Frontal cortex (tissue), 4 donors: Measurements from ENCODE around the gene PDE4C. TPM values are rescaled to one million over a fixed set of nuclear protein-coding genes. Genes with fewer than 3 reads are reported as not detected.
A peak's percentile ranks its signal among the peaks of the same experiment; 100 is the strongest.

Experiments used
- DNase-seq, 2 donors: peaks; one replicate each; pipeline ENCODE4 v3.0.0; 2012; ENCODE audit warnings: low spot score in 2 of 2
- FAIRE-seq: peaks from 2 replicates; lab custom pipeline; 2012; peaks lifted over from hg19 to GRCh38; lab: Jason Lieb, UNC
- total RNA-seq: library from RNA; depleted of rRNA; stranded (reverse); fragments of >200 nt; gene quantifications from one replicate; pipeline ENCODE4 v1.2.3, GENCODE V29; 2014
- donor health status: control.
- donor health status: control.
- donor health status: control.

The PDE4C gene
- total RNA-seq, 1 donor from 2014 or later = 1.2 TPM

DNA sequence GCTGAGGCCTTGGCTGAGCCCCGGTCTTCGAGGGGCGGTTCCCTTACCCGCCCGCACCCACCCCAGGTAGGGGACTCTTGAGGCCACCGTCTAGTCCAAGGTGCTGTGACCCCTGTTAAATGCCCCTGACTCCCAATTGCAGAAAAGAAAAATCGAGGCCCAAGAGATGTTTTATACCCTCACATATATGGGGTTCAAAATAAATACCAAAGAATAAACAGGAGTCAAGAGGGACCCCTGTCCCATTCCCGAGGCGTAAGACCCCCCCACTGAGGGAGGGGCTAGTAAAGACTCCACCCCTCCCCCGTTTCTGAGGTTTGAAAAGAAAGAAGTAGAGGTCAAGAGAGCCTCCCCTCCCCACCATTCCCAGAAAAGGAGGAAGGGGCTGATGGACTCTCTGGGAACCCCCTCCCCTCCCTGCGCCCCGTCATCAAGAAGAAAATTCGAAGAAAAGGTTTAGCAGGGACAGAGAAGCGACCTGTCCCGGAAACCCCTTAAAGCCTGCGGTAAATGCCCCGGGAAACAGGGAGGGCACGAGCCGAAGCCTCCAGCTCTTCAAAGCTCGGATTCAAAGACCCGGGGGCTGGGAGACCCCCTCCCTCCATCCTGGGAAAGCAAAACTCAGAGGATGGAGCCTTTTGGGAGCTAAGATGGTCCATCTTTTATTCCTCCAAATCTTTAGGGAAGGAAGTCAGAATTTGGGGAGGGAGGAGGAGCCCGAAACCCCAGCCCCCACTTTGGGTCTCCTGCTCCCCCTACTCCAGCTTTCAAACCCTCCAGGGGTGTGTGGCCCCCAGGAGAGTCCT is 21.6 kb downstream of the PDE4C start:
- DNase-seq = no peak
- FAIRE-seq = no peak

- FAIRE-seq (peak; percentile 98), DNase-seq (peak; percentile 98)
These were observed 22.3 kb downstream of the PDE4C start, which contains the start of gene RAB3A for GRCh38 chr19:18203863-18204393. Gene RAB3A (minus strand): TSS chr19:18204042. CDS start chr19:18202740, 1,302 bp downstream.

DNA sequence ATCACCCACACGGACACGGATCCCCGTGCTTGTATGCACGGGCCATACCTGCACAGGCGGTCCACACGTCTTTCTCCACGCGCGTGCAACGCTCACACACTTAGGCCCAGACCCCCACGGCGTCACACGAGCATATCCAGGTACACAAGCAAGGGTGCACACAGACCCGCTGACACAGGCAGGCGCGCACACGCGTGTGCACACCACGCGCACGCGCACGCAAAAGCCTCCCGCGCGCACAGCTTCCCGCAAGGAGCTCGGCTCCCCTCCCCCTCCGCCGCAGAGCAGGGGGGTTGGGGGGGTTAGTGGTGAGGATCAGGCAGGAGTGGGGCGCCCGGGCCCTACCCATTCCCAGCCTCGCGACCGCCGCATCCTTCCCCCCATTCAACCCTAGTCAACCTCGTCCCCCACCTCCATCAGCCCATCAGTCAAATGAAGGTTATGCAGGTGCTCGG is 22.8 kb downstream of the PDE4C start:
- FAIRE-seq = no peak

GRCh38 chr19:18202778-18203407 is 23.3 kb downstream of the PDE4C start:
- no peak for FAIRE-seq

More for the DNA sequence above, 22.8 kb downstream of the PDE4C start:
- DNase-seq = peak in 1 of 2 donors; percentile 52

DNA sequence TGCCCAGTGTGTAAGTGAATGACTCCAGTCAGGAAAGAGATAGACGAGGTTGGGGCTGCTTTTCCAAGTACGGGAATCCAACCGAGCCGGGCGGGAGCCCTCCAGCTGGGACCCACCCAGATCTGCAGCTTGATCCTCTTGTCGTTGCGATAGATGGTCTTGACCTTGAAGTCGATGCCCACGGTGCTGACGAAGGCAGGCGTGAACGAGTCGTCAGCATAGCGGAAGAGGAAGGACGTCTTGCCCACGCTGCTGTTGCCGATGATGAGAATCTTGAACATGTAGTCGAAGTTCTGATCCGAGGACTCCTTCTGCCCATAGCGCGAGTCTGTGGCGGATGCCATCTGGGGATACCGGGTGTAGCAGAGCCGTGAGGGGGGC is 23.9 kb downstream of the PDE4C start:
- FAIRE-seq = no peak
- no peak for DNase-seq

More at GRCh38 chr19:18202778-18203407, 23.3 kb downstream of the PDE4C start:
- DNase-seq = peak in 1 of 2 donors; percentile 40

DNA sequence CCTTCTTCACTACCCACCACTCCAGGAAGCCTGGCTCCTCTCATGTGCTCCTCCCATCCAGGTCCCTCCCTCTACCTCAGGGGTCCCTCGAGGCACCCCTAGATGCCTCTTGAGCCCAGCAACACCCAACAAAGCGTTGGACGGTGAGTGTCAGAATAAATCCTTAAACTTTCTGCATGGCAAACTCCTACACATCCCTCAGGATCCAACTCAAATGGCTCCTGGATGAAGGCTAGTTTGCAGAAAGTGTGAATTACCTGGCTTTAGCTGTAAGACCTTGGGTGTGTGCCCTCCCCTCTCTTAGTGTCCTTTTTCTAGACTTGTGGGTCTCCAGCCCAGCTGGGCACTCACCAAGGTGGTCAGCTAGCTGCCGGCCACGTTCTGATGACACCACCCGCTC is 27.9 kb downstream of the PDE4C start:
- DNase-seq = no peak
- FAIRE-seq = no peak

- FAIRE-seq (no peak), DNase-seq (no peak)
These were observed 28.3 kb downstream of the PDE4C start for GRCh38 chr19:18197941-18198340.

- FAIRE-seq = no peak
- DNase-seq = no peak
These were observed 28.9 kb downstream of the PDE4C start for GRCh38 chr19:18197306-18197705.

DNA sequence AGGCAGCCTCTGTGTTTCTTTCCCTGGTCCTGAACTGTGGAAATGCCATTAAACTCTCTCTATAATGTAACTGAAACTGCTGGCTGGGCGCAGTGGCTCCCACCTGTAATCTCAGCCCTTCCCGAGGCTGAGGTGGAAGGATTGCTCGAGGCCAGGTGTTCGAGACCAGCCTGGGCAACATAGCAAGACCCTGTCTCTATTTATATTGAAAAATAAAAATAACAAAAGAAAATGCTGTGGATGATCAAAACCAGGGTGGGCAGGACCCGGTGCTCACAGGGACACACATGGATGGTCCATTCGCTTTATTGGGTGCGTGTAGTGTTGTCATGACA is 29.8 kb downstream of the PDE4C start:
- no peak for FAIRE-seq
- DNase-seq = no peak

- no peak for DNase-seq
These were observed 31.5 kb downstream of the PDE4C start for GRCh38 chr19:18194554-18195238.

DNA sequence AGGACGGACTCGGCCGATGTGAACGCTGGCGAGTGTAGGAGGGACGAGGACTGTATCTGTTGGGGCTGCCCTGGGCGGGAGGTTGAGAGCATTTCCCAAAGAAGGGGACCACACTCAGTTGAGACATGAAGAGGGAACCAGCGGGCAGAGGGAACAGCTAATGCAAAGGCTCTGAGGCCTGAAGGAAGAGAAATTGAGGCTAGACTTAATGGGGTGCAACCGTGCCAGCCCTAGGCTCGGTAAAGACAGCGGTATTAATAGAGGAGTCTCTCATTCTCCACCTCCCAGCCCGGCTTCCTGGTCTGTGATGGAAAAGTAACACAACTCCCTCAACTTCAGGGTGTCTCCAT is 32.1 kb downstream of the PDE4C start:
- FAIRE-seq = no peak
- no peak for DNase-seq

More at GRCh38 chr19:18194554-18195238, 31.5 kb downstream of the PDE4C start:
- FAIRE-seq = no peak

GRCh38 chr19:18193388-18194180 is 32.7 kb downstream of the PDE4C start:
- no peak for FAIRE-seq

GRCh38 chr19:18192673-18193387 is 33.4 kb downstream of the PDE4C start, which contains the start of gene MPV17L2:
Gene MPV17L2 (plus strand): TSS chr19:18193218. CDS start chr19:18193282, 64 bp downstream.
- peak; percentile 99 for FAIRE-seq
- peak; percentile 92 to 93 for DNase-seq

More at GRCh38 chr19:18193388-18194180, 32.7 kb downstream of the PDE4C start:
- no peak for DNase-seq

DNA sequence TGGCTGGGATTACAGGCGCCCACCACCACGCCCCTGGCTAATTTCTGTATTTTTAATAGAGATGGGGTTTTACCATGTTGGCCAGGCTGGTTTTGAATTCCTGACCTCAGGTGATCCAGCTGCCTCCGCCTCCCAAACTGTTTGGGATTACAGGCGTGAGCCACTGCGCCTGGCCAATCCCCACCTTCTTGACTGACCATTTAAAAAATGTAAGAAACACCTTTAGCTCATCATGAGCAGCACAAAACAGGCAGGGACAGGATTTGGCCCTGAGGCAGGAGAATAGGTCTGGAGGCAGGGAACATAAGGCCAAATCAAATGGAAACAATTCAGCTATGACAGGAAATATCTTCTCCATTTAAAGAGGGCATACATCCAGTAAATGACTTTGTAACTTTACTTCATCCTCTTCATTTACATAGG is 34.6 kb downstream of the PDE4C start:
- no peak for FAIRE-seq
- no peak for DNase-seq

GRCh38 chr19:18190278-18190677 is 36.0 kb downstream of the PDE4C start:
- FAIRE-seq (no peak), DNase-seq (no peak)

DNA sequence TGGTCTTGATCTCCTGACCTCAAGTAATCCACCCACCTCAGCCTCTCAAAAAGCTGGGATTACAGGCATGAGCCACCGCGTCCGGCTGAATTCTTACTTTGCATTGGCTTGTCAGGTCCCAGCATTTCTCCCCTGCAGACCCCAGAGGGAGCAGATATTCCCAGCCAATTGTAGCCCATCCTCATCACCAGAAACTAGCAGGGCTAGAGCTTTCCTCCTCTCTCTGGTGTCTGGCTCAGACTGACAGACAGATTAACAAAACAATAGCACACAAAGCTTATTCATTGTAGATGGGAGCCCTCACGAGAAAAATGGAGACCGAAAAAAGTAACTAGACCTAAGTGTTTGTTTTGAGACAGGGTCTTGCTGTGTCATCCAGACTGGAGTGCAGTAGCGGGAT is 40.7 kb downstream of the PDE4C start:
- FAIRE-seq = no peak
- DNase-seq = no peak

GRCh38 chr19:18183529-18183928 is 42.7 kb downstream of the PDE4C start:
- no peak for DNase-seq
- FAIRE-seq = no peak

DNA sequence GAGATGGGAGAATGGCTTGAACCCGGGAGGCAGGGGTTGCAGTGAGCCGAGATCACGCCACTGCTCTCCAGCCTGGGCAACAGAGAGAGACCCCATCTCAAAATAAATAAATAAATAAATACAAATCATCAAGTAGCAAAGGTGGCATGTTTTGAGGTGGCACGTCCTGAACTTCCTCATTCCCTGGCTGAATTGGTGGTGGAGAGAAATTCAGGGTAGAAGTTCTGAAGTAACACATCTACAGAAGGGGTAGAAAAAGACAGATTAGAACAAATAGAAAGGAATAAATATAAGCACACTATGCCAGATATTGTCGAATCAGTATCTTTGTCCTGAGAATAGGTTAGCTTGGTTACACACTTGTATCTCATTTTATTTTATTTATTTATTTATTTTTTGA is 46.3 kb downstream of the PDE4C start:
- FAIRE-seq = no peak
- DNase-seq = peak in 1 of 2 donors; percentile 1
